ENCODE data around the gene PRKX. TPM values are rescaled to one million over a fixed set of nuclear protein-coding genes. Genes with fewer than 3 reads are reported as not detected.

The PRKX gene
- total and polyA plus RNA-seq, 2 of the 4 experiments (the other 2 are of a cell fraction), result 7.2 to 14.9 TPM

- Histone ChIP-seq H2BK15ac (ENCODE audit: low read depth, low read length) (no peak overlapping the region), H4K91ac (ENCODE audit: insufficient read depth, low read depth, low read length) (no peak overlapping the region), H3K36me3 (ENCODE audit: control insufficient read depth, insufficient read depth, low read length) (no peaks in the 10 kb centered on the region), H3K9me1 (ENCODE audit: insufficient read depth, low read length) (no peaks in the 10 kb centered on the region), H4K8ac (ENCODE audit: low read depth in 2 of 2, low read length in 2 of 2) (no peak overlapping the region), H3K27ac (ENCODE audit: insufficient read depth, low read length) (no peak overlapping the region), H2AK9ac (replicated peaks; ENCODE audit: low read depth, low read length, poor library complexity) (no peak overlapping the region), H2BK120ac (ENCODE audit: low read depth, low read length) (no peak overlapping the region), H3K18ac (ENCODE audit: low read depth, low read length) (no peak overlapping the region), H3K4ac (ENCODE audit: low read depth, low read length) (no peak overlapping the region), H2BK5ac (ENCODE audit: low read depth, low read length, poor library complexity, severe bottlenecking) (no peak overlapping the region), H3K4me3 (ENCODE audit: insufficient read depth, low read depth, low read length) (no peak overlapping the region), H3K4me2 (ENCODE audit: low read depth, low read length) (no peak overlapping the region), H3K23ac (ENCODE audit: low read depth, low read length) (no peak overlapping the region), H4K5ac (ENCODE audit: low read depth, low read length) (no peak overlapping the region), H3K9me3 (ENCODE audit: control insufficient read depth, insufficient read depth, low read length) (0 out of 2 replicates have a peak, but pooled peaks cover 2% of the 10 kb centered on the region), H2BK20ac (ENCODE audit: low read depth, low read length) (no peak overlapping the region), H3K56ac (ENCODE audit: extremely low read depth, insufficient read depth, low read length) (no peak overlapping the region), H2AK5ac (ENCODE audit: low read depth, low read length) (no peak overlapping the region), H3K79me1 (ENCODE audit: low read depth in 1 of 2, low read length in 2 of 2) (no peaks in the 10 kb centered on the region), H4K20me1 (ENCODE audit: insufficient read depth, low read length) (no peaks in the 10 kb centered on the region), H3K27me3 (ENCODE audit: control insufficient read depth, insufficient read depth, low read length) (no peaks in the 10 kb centered on the region), H3K4me1 (ENCODE audit: control insufficient read depth, insufficient read depth, low read length) (no peaks in the 10 kb centered on the region), H2AFZ (replicated peaks; ENCODE audit: low read length, poor library complexity) (no peak overlapping the region), H3K9ac (ENCODE audit: low read depth, low read length) (no peak overlapping the region), H3K14ac (replicated peaks; ENCODE audit: low read depth, low read length) (no peak overlapping the region)
- in situ Hi-C loops (cut with MboI; ENCODE audit: low sequenced_read_pairs) (no loop called here), dilution Hi-C loops (cut with HindIII; ENCODE audit: low sequenced_read_pairs, unreplicated experiment) (no loop called here), intact Hi-C loops (cut with micrococcal nuclease) (no loop called here)
- ChIA-PET CTCF (no interaction called here), POLR2A (ENCODE audit: unreplicated experiment) (no interaction called here)
- DNase-seq (no peak), ATAC-seq (ENCODE audit: low read depth) (no peak)
- whole genome bisulfite sequencing, 2 experiments (ENCODE audit: extremely low coverage in 2 of 2, insufficient read length in 1 of 2), result no CpG with 5 or more reads among the region's 10 CpGs
- TF ChIP-seq, protein P1, sequence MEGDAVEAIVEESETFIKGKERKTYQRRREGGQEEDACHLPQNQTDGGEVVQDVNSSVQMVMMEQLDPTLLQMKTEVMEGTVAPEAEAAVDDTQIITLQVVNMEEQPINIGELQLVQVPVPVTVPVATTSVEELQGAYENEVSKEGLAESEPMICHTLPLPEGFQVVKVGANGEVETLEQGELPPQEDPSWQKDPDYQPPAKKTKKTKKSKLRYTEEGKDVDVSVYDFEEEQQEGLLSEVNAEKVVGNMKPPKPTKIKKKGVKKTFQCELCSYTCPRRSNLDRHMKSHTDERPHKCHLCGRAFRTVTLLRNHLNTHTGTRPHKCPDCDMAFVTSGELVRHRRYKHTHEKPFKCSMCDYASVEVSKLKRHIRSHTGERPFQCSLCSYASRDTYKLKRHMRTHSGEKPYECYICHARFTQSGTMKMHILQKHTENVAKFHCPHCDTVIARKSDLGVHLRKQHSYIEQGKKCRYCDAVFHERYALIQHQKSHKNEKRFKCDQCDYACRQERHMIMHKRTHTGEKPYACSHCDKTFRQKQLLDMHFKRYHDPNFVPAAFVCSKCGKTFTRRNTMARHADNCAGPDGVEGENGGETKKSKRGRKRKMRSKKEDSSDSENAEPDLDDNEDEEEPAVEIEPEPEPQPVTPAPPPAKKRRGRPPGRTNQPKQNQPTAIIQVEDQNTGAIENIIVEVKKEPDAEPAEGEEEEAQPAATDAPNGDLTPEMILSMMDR (conservative IDR thresholded peaks at IDR 0.05; ENCODE audit: low read depth, low read length), result no peak
- TF ChIP-seq POLR2A (IDR thresholded peaks at IDR 0.05; ENCODE audit: low read depth, low read length) (no peak), MAFK (IDR thresholded peaks at IDR 0.05; ENCODE audit: low read depth, low read length) (no peak), MXI1 (IDR thresholded peaks at IDR 0.05; ENCODE audit: borderline replicate concordance, low read depth, low read length) (no peak), RCOR1 (IDR thresholded peaks at IDR 0.05; ENCODE audit: insufficient replicate concordance, low read length) (no peak), MAZ (IDR thresholded peaks at IDR 0.05; ENCODE audit: borderline replicate concordance, low read depth, low read length) (no peak), RAD21 (IDR thresholded peaks at IDR 0.05; ENCODE audit: low read length) (no peak), SMC3 (IDR thresholded peaks at IDR 0.05; ENCODE audit: low read depth, low read length) (no peak), RFX5 (IDR thresholded peaks at IDR 0.05; ENCODE audit: low read depth, low read length) (no peak), BHLHE40 (IDR thresholded peaks at IDR 0.05; ENCODE audit: low read depth, low read length) (no peak), CEBPB (IDR thresholded peaks at IDR 0.05; ENCODE audit: low read depth, low read length) (no peak), CHD1 (IDR thresholded peaks at IDR 0.05; ENCODE audit: low read depth, low read length) (no peak), FOS (IDR thresholded peaks at IDR 0.05; ENCODE audit: low read depth, low read length) (no peak), NFE2L2 (IDR thresholded peaks at IDR 0.05; ENCODE audit: low read depth, low read length) (no peak)
- TF ChIP-seq, protein P2, sequence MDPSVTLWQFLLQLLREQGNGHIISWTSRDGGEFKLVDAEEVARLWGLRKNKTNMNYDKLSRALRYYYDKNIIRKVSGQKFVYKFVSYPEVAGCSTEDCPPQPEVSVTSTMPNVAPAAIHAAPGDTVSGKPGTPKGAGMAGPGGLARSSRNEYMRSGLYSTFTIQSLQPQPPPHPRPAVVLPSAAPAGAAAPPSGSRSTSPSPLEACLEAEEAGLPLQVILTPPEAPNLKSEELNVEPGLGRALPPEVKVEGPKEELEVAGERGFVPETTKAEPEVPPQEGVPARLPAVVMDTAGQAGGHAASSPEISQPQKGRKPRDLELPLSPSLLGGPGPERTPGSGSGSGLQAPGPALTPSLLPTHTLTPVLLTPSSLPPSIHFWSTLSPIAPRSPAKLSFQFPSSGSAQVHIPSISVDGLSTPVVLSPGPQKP (IDR thresholded peaks at IDR 0.05; ENCODE audit: borderline replicate concordance, low read depth, low read length), result no peak
- TF ChIP-seq, protein P3, sequence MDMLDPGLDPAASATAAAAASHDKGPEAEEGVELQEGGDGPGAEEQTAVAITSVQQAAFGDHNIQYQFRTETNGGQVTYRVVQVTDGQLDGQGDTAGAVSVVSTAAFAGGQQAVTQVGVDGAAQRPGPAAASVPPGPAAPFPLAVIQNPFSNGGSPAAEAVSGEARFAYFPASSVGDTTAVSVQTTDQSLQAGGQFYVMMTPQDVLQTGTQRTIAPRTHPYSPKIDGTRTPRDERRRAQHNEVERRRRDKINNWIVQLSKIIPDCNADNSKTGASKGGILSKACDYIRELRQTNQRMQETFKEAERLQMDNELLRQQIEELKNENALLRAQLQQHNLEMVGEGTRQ (IDR thresholded peaks at IDR 0.05; ENCODE audit: low read depth, low read length), result no peak
- no TSS peak for BruUV-seq (replicated peaks)
Measured at GRCh38 chrX:3584415-3584996, 128.9 kb downstream of the PRKX start.
